Activated CD8-positive, alpha-beta T cell treated with anti-CD3 and anti-CD28 coated beads, Interleukin-2, amount 10 ng/mL, durations not matched to agents 7 days and 5 days (primary cell): ENCODE results near the gene ASB14. TPM values are rescaled to one million over a fixed set of nuclear protein-coding genes. Genes with fewer than 3 reads are reported as not detected.
"Not testable (repeated sequence)": the region's sequence is repeated elsewhere in the genome, so short reads cannot be mapped to it uniquely, and the experiment has no call there.

Source experiments
- ATAC-seq: fragments of 150-1000 bp; cut with Tn5 transposase; one replicate; pipeline ENCODE4 v1.10.0; 2021; ENCODE audit warnings: moderate library complexity
- CTCF ChIA-PET: fragments of 350-600 bp; sonication (Branson Sonifier 250); formaldehyde crosslinking; loops from one replicate; lab custom pipeline; 2021; ENCODE audit warnings: antibody characterized with exemption; lab: Charles Lee
- POLR2A ChIA-PET: fragments of 350-600 bp; sonication (Branson Sonifier 250); formaldehyde crosslinking; loops from one replicate; lab custom pipeline; 2021; ENCODE audit warnings: antibody characterized with exemption; lab: Charles Lee
- DNase-seq: peaks from one replicate; pipeline ENCODE4 v3.0.0-alpha.2; 2020
- H3K27ac Mint-ChIP-seq: one replicate; pipeline ENCODE4 v1.8.0; 2021; ENCODE audit warnings: mild to moderate bottlenecking, mixed read lengths
- H3K27me3 Mint-ChIP-seq: one replicate; pipeline ENCODE4 v1.8.0; 2021; ENCODE audit warnings: low read depth, mixed read lengths
- H3K36me3 Mint-ChIP-seq: one replicate; pipeline ENCODE4 v1.8.0; 2021; ENCODE audit warnings: low read depth, mixed read lengths
- H3K4me1 Mint-ChIP-seq: one replicate; pipeline ENCODE4 v1.8.0; 2021; ENCODE audit warnings: low read depth, mixed read lengths
- H3K4me3 Mint-ChIP-seq: one replicate; pipeline ENCODE4 v1.8.0; 2021; ENCODE audit warnings: mild to moderate bottlenecking, mixed read lengths
- H3K9me3 Mint-ChIP-seq: one replicate; pipeline ENCODE4 v1.8.0; 2022; ENCODE audit warnings: mixed read lengths; ENCODE audit not compliant: insufficient read depth
- total RNA-seq, 2 experiments: library from RNA; stranded (reverse); gene quantifications; one replicate each; pipeline ENCODE4 v1.2.3, GENCODE V29; 2021

ASB14 gene
- not detected for total RNA-seq

DNA sequence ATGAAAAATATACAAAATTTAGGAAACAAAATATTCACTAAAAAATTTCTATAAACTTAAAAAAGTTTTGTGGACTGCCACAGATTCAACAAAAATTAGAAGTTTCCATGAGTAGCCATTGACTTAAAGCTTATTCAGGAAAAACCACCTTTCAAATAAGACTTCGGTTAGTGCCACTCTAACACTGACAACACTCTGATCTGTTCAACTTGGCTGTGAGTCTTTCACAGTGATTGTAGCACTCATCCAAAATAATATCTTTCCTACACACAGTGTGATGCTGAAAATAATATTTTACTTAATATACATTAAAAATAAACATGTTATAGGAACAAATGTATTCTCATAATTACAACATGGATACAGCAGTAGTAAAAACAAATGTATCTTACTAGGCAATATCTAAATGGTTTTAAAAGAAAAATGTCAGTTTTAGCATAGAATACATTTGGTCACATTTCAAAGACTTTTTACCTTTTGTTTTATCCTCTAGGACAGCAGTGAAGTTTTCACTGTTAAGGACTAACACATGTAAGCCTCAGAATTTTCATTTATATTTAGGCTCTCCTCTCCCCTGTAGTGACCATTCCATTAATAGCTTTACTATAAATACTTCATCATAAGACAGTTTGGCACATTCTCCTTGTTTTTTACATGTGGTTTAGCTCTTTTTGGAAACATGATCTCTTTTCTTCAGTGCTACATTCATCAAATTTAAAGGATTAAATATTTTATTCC lies at the start of gene ASB14:
ASB14 (minus strand) TSS at position 527 of the 738 bp plus-strand sequence. CDS start 652 bp downstream, outside the sequence.
- H3K4me3 Mint-ChIP-seq = no peak within 1 kb of the TSS
- H3K4me1 Mint-ChIP-seq = no peaks in the 10 kb centered on the region
- CTCF ChIA-PET = no interaction called here
- DNase-seq = no peak
- H3K9me3 Mint-ChIP-seq = no peaks in the 10 kb centered on the region
- POLR2A ChIA-PET = no interaction called here
- peaks cover 18% of the 10 kb centered on the region for H3K27me3 Mint-ChIP-seq
- H3K27ac Mint-ChIP-seq = no peak within 1 kb of the TSS
- ATAC-seq = no peak
- no peaks in the 10 kb centered on the region for H3K36me3 Mint-ChIP-seq

DNA sequence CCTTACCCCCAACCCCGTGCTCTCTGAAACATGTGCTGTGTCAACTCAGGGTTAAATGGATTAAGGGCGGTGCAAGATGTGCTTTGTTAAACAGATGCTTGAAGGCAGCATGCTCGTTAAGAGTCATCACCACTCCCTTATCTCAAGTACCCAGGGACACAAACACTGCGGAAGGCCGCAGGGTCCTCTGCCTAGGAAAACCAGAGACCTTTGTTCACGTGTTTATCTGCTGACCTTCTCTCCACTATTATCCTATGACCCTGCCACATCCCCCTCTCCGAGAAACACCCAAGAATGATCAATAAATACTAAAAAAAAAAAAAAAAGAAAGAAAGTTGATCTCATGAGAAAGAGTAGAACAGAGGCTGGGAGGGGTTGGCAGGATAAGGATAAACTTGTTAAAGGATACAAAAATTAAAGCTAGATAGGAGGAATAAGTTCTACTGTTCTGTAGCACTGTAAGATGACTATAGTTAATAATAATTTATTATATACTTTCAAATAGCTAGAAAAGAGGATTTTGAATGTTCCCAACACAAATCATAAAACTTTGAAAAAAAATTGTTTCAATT lies 46.7 kb upstream of the ASB14 start:
- H3K36me3 Mint-ChIP-seq, H3K9me3 Mint-ChIP-seq, CTCF ChIA-PET, ATAC-seq, H3K27ac Mint-ChIP-seq, POLR2A ChIA-PET, H3K4me1 Mint-ChIP-seq, H3K4me3 Mint-ChIP-seq, DNase-seq: not testable (repeated sequence)
- peaks cover 21% of the 10 kb centered on the region for H3K27me3 Mint-ChIP-seq

DNA sequence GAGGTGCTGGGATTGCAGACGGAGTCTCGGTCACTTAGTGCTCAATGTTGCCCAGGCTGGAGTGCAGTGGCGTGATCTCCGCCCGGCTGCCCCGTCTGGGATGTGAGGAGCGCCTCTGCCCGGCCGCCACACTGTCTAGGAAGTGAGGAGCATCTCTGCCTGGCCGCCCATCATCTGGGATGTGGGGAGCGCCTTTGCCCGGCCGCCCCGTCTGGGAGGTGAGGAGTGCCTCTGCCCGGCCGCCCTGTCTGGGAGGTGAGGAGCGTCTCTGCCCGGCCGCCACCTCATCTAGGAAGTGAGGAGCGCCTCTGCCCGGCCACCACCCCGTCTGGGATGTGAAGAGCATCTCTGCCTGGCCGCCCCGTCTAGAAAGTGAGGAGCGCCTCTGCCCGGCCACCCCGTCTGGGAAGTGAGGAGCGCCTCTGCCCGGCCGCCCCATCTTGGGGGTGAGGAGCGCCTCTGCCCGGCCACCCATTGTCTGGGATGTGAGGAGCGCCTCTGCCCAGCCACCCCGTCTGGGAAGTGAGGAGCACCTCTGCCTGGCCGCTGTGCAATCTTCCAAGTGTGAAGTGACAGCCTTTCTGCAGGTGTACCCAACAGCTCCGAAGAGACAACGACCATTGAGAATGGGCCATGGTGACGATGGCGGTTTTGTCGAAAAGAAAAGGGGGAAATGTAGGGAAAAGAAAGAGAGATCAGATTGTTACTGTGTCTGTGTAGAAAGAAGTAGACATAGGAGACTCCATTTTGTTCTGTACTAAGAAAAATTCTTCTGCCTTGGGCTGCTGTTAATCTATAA lies 46.0 kb upstream of the ASB14 start:
- ATAC-seq = not testable (repeated sequence)

DNA sequence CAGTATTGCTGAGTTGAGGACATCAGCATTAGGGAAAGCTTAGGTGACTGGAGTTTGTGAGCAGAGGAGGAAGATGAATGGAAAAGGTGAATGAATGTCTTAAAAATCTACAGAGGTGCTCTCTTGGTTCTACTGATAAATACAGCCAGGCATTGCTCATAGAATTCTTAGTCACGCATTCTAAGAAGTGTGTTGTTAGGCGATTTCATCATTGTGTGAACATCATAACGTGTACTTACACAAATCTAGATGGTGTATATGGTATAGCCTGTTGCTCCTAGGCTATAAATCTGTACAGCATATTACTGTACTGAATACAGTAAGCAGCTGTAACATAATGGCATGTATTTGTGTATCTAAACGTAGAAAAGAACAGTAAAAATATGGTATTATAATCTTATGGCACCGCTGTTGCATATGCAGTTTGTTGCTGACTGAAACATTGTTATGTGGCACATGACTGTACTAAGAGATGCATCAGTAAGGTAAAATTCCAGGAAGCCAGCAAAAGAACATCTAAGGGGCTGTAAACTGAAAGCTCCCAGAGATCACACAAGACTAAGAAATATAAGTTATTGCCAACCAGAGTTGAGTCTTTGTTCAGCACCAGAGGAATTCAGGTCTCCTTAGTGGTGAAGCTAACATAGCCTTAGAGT lies 42.9 kb upstream of the ASB14 start:
- CTCF ChIA-PET = interaction anchor here (0.6 to 1.1 kb wide), 2 partner anchors 13 to 25 kb away, joined by 3 read pairs; no protein-coding TSS in a partner anchor
- H3K27ac Mint-ChIP-seq = no peak overlapping the region

More for the DNA sequence above, 46.0 kb upstream of the ASB14 start:
- CTCF ChIA-PET, H3K36me3 Mint-ChIP-seq, POLR2A ChIA-PET, H3K27ac Mint-ChIP-seq, H3K9me3 Mint-ChIP-seq, DNase-seq, H3K4me3 Mint-ChIP-seq, H3K4me1 Mint-ChIP-seq: not testable (repeated sequence)
- peaks cover 21% of the 10 kb centered on the region for H3K27me3 Mint-ChIP-seq

DNA sequence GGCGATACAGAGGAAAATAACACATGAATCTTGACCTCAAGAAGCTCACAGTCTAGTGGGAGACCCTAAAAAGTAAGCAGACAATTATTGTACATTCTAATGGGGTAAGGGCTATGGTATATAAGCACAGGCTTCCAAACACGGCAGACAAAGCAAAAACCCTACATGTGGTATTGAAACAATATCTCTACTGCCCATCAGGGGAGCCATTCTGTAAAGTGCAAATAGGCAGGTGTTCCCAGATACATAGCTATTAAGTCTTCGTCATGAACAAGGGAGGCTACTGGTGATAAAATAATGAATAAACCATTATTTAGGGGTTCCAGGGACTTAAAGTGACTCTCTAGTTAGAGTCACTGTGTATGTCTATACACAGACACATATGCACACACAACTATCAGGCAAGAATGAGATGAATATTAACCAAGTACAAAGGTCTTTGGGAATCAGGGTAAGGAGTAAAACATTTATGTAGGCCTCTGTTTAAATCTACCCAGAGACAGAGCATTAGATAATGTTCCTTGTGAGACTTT lies 38.7 kb upstream of the ASB14 start:
- DNase-seq (no peak), ATAC-seq (no peak)
- POLR2A ChIA-PET = no interaction called here
- Mint-ChIP-seq H3K4me3 (no peak overlapping the region), H3K4me1 (no peaks in the 10 kb centered on the region), H3K36me3 (no peaks in the 10 kb centered on the region), H3K27me3 (peaks cover 13% of the 10 kb centered on the region), H3K27ac (no peak overlapping the region), H3K9me3 (no peaks in the 10 kb centered on the region)
- CTCF ChIA-PET = no interaction called here

More for the DNA sequence above, 42.9 kb upstream of the ASB14 start:
- no peaks in the 10 kb centered on the region for H3K9me3 Mint-ChIP-seq
- H3K4me3 Mint-ChIP-seq = no peak overlapping the region
- peaks cover 17% of the 10 kb centered on the region for H3K27me3 Mint-ChIP-seq
- no peaks in the 10 kb centered on the region for H3K36me3 Mint-ChIP-seq
- POLR2A ChIA-PET = no interaction called here
- DNase-seq (no peak), ATAC-seq (no peak)
- no peaks in the 10 kb centered on the region for H3K4me1 Mint-ChIP-seq

DNA sequence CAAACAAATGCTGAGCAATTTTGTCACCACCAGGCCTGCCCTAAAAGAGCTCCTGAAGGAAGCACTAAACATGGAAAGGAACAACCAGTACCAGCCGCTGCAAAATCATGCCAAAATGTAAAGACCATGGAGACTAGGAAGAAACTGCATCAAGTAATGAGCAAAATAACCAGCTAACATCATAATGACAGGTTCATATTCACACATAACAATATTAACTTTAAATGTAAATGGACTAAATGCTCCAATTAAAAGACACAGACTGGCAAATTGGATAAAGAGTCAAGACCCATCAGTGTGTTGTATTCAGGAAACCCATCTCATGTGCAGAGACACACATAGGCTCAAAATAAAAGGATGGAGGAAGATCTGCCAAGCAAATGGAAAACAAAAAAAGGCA lies 34.0 kb upstream of the ASB14 start:
- H3K4me3 Mint-ChIP-seq, H3K4me1 Mint-ChIP-seq, POLR2A ChIA-PET, DNase-seq, H3K9me3 Mint-ChIP-seq, H3K27ac Mint-ChIP-seq, H3K36me3 Mint-ChIP-seq, ATAC-seq, H3K27me3 Mint-ChIP-seq, CTCF ChIA-PET: not testable (repeated sequence)

DNA sequence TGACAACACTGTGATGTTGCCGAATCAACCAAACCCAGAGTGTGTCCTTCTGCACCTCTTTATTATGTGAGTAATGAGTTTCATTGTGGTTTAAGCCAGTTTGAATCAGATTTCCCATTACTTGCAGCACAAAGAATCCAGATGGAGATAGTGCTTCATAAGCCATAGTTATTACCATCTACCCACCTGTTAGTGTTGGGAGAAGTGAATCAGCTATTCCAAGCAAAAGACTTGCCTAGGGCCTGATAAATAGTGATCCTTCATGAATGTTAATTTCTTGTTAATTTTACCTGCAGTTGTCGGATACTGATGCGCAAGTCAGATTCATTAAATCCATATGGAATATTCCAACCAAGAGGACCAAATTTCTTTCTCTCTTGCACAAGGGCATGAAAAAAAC lies 21.7 kb upstream of the ASB14 start:
- ATAC-seq (no peak), DNase-seq (no peak)
- H3K27me3 Mint-ChIP-seq = peaks cover 15% of the 10 kb centered on the region
- no peaks in the 10 kb centered on the region for H3K4me1 Mint-ChIP-seq
- no peaks in the 10 kb centered on the region for H3K9me3 Mint-ChIP-seq
- no peaks in the 10 kb centered on the region for H3K36me3 Mint-ChIP-seq
- POLR2A ChIA-PET = no interaction called here
- CTCF ChIA-PET = no interaction called here
- no peak overlapping the region for H3K4me3 Mint-ChIP-seq
- H3K27ac Mint-ChIP-seq = no peak overlapping the region

DNA sequence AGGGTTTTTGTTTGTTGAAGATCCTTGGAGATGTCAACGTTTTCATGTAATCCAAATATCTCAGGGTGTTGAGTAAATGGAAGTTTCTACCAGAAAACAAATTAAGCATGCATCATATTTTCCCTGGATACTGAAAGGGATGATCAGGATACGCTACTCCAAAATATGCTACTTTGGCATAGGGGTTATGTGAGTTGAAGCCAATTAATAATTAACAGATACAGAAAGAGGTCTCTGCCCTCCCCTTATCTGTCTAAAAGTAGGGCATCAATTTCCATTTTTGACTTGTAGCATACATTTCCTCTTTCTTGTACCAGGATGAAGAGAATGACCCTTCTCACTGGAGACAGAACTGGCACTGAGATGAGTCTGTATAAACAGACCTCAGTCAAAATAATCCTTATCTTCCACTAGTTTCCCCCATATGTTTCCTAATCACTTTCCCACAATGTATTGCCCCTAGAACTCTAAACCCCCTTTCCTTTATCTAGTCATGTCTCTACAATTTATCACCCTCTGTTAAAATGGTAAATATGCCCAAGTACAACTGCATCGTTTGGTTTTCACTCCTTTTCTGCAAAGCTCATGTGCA lies 17.4 kb upstream of the ASB14 start:
- ChIA-PET CTCF (no interaction called here), POLR2A (no interaction called here)

DNA sequence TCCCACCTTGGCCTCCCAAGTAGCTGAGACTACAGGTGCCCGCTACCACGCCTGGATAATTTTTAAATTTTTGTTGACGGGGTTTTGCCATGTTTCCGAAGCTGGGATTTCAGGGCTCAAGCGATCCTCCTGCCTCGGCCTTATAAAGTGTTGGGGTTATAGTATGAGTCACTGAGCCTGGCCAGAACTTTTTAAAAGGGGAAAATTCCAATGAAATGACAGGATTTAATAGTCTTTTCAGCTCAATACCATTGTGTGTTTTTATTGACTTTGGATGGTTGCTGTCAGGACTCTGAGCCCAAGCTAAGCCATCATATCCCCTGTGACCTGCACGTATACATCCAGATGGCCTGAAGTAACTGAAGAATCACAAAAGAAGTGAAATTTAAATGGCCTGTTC lies 11.0 kb upstream of the ASB14 start:
- CTCF ChIA-PET, H3K36me3 Mint-ChIP-seq, H3K4me3 Mint-ChIP-seq, H3K4me1 Mint-ChIP-seq, H3K27ac Mint-ChIP-seq, ATAC-seq, DNase-seq, H3K9me3 Mint-ChIP-seq, POLR2A ChIA-PET: not testable (repeated sequence)
- H3K27me3 Mint-ChIP-seq = peaks cover 11% of the 10 kb centered on the region

More for the DNA sequence above, 17.4 kb upstream of the ASB14 start:
- no peak for DNase-seq
- Mint-ChIP-seq H3K36me3 (no peaks in the 10 kb centered on the region), H3K4me3 (no peak overlapping the region), H3K27ac (no peak overlapping the region), H3K27me3 (peaks cover 5% of the 10 kb centered on the region), H3K9me3 (no peaks in the 10 kb centered on the region), H3K4me1 (no peaks in the 10 kb centered on the region)
- ATAC-seq = no peak

DNA sequence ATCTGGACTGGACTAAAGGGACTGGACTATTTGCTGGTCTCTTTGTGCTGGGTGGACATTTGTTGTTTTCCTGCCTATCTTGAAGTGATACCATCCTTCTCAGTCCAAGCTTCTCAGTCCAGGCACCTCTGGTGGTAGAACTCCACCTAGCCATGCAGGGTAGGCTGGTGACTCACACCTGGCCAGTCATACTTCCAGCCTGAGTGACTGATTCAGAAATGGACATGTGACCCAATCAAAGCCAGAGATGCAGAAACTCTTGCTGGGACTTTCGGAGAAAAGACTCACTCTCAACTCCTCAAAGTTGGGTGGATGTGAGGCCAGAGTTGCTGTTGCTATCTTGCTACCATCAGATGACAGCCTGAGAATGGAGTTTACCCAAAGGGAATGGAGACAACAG lies 5.6 kb upstream of the ASB14 start:
- no peak for ATAC-seq
- DNase-seq = no peak
- peaks cover 15% of the 10 kb centered on the region for H3K27me3 Mint-ChIP-seq

DNA sequence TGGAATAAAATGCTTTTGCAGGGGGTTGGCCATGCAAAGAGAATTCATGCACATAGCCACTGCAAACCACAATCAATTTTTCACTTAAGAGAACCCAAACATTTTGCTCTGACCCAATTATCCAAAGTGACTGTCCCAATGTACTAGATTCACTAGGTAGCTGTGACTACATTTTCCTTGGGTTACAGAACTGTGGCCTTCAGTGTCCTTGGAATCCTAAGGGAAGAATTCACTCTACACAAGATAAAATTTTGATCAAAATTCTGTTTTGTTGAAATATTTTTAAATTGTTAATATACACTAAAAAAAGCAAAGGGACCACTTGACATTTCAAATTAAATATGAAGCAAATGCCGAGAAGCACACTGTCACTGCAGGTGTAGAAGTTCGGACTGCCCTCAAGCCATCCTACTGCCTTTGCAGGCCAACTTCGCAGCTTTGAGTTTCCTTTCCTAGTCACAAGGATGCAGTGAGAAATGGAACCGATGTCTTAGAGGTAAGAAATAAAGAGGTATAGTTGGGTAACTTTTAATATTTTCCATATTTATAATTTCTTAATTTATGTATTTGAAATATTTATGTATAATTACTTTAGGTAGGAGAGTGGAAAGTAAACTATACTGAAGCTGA lies 527 bp upstream of the ASB14 start:
- CTCF ChIA-PET = no interaction called here
- peaks cover 18% of the 10 kb centered on the region for H3K27me3 Mint-ChIP-seq
- H3K36me3 Mint-ChIP-seq = no peaks in the 10 kb centered on the region
- no peaks in the 10 kb centered on the region for H3K4me1 Mint-ChIP-seq
- H3K9me3 Mint-ChIP-seq = no peaks in the 10 kb centered on the region
- POLR2A ChIA-PET = no interaction called here
- DNase-seq = no peak
- no peak overlapping the region for H3K4me3 Mint-ChIP-seq
- ATAC-seq = no peak
- no peak overlapping the region for H3K27ac Mint-ChIP-seq

More for the DNA sequence above, 5.6 kb upstream of the ASB14 start:
- H3K4me3 Mint-ChIP-seq = no peak overlapping the region
- POLR2A ChIA-PET = no interaction called here
- H3K4me1 Mint-ChIP-seq = no peaks in the 10 kb centered on the region
- CTCF ChIA-PET = no interaction called here
- H3K9me3 Mint-ChIP-seq = no peaks in the 10 kb centered on the region
- H3K27ac Mint-ChIP-seq = no peak overlapping the region
- no peaks in the 10 kb centered on the region for H3K36me3 Mint-ChIP-seq
